CD14-positive monocyte (primary cell): ENCODE results near the gene STN1. TPM values are rescaled to one million over a fixed set of nuclear protein-coding genes. Genes with fewer than 3 reads are reported as not detected.

Source experiments
- DNase-seq, 3 donors: peaks; one replicate each; pipeline ENCODE4 v3.0.0-alpha.2; 2011 to 2022
- H2AFZ ChIP-seq: 2 replicates; pipeline ENCODE4 v1.6.0; 2012; ENCODE audit warnings: mild to moderate bottlenecking, low read depth, low read length, inconsistent platforms; ENCODE audit not compliant: insufficient read depth, poor library complexity, severe bottlenecking
- H3K27ac ChIP-seq, 2 donors: 1 replicate in 1 of 2; 2 replicates in 1 of 2; pipeline ENCODE4 v1.5.1; 2012 to 2013; ENCODE audit warnings: low read length in 2 of 2, control low read depth in 1 of 2, inconsistent platforms in 1 of 2, low read depth in 1 of 2, mild to moderate bottlenecking in 1 of 2
- H3K27me3 ChIP-seq, 2 donors: one replicate each; pipeline versions ENCODE4 v1.6.0 to v1.6.1; 2011 to 2013; ENCODE audit warnings: low read length in 2 of 2; ENCODE audit not compliant: control insufficient read depth in 2 of 2, insufficient read depth in 2 of 2
- H3K36me3 ChIP-seq, 2 donors: replicated peaks in 1 of 2; 1 replicate in 1 of 2; 2 replicates in 1 of 2; pipeline versions ENCODE4 v1.5.1 to v1.6.1; 2012 to 2013; ENCODE audit warnings: low read length in 2 of 2, control low read depth in 1 of 2, inconsistent platforms in 1 of 2, mild to moderate bottlenecking in 1 of 2; ENCODE audit not compliant: insufficient read depth in 2 of 2, control insufficient read depth in 1 of 2
- H3K4me1 ChIP-seq, 2 donors: 1 replicate in 1 of 2; 2 replicates in 1 of 2; pipeline versions ENCODE4 v1.5.1 to v1.6.1; 2012 to 2013; ENCODE audit warnings: low read length in 2 of 2, control low read depth in 1 of 2, inconsistent platforms in 1 of 2, mild to moderate bottlenecking in 1 of 2, moderate library complexity in 1 of 2; ENCODE audit not compliant: insufficient read depth in 2 of 2, control insufficient read depth in 1 of 2
- H3K4me2 ChIP-seq: replicated peaks from 2 replicates; pipeline ENCODE3; 2012; ENCODE audit warnings: low read length, moderate library complexity, mild to moderate bottlenecking; ENCODE audit not compliant: poor library complexity, severe bottlenecking; ENCODE audit errors: extremely low read depth
- H3K4me3 ChIP-seq, 3 experiments: fragments of 200-600 bp in 1 of 3; sonication (generic) in 1 of 3; replicated peaks in 1 of 3; 1 replicate in 2 of 3; 2 replicates in 1 of 3; pipeline ENCODE4 v1.5.1; 2011 to 2013; ENCODE audit warnings: low read length in 3 of 3, mild to moderate bottlenecking in 3 of 3, control low read depth in 2 of 3, low read depth in 2 of 3, inconsistent platforms in 1 of 3, moderate library complexity in 1 of 3
- H3K79me2 ChIP-seq: 2 replicates; pipeline ENCODE4 v1.6.0; 2012; ENCODE audit warnings: mild to moderate bottlenecking, control low read depth, inconsistent platforms, low read length, moderate library complexity; ENCODE audit not compliant: insufficient read depth
- H3K9ac ChIP-seq: 2 replicates; pipeline ENCODE4 v1.6.0; 2017; ENCODE audit warnings: low read length, mild to moderate bottlenecking; ENCODE audit not compliant: insufficient read depth, poor library complexity, severe bottlenecking
- H3K9me3 ChIP-seq, 2 donors: replicated peaks in 1 of 2; 1 replicate in 1 of 2; 2 replicates in 1 of 2; pipeline versions ENCODE4 v1.5.1 to v1.6.1; 2012 to 2013; ENCODE audit warnings: low read length in 2 of 2, control low read depth in 1 of 2; ENCODE audit not compliant: control insufficient read depth in 1 of 2, insufficient read depth in 1 of 2
- H4K20me1 ChIP-seq: 2 replicates; pipeline ENCODE4 v1.6.0; 2012; ENCODE audit warnings: mild to moderate bottlenecking, low read length, control low read depth, moderate library complexity; ENCODE audit not compliant: insufficient read depth
- H3K27ac Mint-ChIP-seq, 7 donors: one replicate each; pipeline ENCODE4 v1.8.0; 2020; ENCODE audit warnings: mild to moderate bottlenecking in 7 of 7, mixed read lengths in 7 of 7, moderate library complexity in 6 of 7, inconsistent platforms in 2 of 7
- H3K27me3 Mint-ChIP-seq, 3 donors: one replicate each; pipeline ENCODE4 v1.8.0; 2021 to 2022; ENCODE audit warnings: low read depth in 3 of 3, mild to moderate bottlenecking in 3 of 3, mixed read lengths in 3 of 3, moderate library complexity in 3 of 3, inconsistent platforms in 1 of 3
- H3K36me3 Mint-ChIP-seq, 2 donors: one replicate each; pipeline ENCODE4 v1.8.0; 2020; ENCODE audit warnings: mixed read lengths in 2 of 2, inconsistent platforms in 1 of 2, mild to moderate bottlenecking in 1 of 2
- H3K4me1 Mint-ChIP-seq: one replicate; pipeline ENCODE4 v1.8.0; 2020; ENCODE audit warnings: mild to moderate bottlenecking, mixed read lengths
- H3K4me3 Mint-ChIP-seq, 2 donors: one replicate each; pipeline ENCODE4 v1.8.0; 2020; ENCODE audit warnings: mild to moderate bottlenecking in 2 of 2, mixed read lengths in 2 of 2, moderate library complexity in 1 of 2
- H3K9me3 Mint-ChIP-seq, 7 donors: one replicate each; pipeline ENCODE4 v1.8.0; 2020 to 2022; ENCODE audit warnings: mixed read lengths in 7 of 7, mild to moderate bottlenecking in 6 of 7, moderate library complexity in 6 of 7, inconsistent platforms in 2 of 7
- WGBS: methylation state at CpG from one replicate; pipeline ENCODE4 v1.1.5; 2013; ENCODE audit warnings: missing lambda C conversion rate; ENCODE audit not compliant: insufficient coverage; 5-methylcytosine and 5-hydroxymethylcytosine counted together
- intact Hi-C, 2 donors: fragments of 100-400 bp; cut with micrococcal nuclease; formaldehyde crosslinking; loops; one replicate each; pipeline versions ENCODE4 v1.15.0 to v1.15.1; 2023
- polyA plus RNA-seq, 3 donors: library from polyadenylated mRNA; depleted of rRNA in 1 of 3; unstranded in 2 of 3; stranded (reverse) in 1 of 3; fragments of 300-500 nt in 2 of 3; fragments of >200 nt in 1 of 3; fragmentation: Illumina TruSeq in 2 of 3; gene quantifications; 1 replicate in 2 of 3; 2 replicates in 1 of 3; pipeline ENCODE4 v1.2.3, GENCODE V29; 2012 to 2021
- TF ChIP-seq, protein P1 (sequence below): fragments of 200-600 bp; IDR thresholded peaks from one replicate; pipeline ENCODE4 v1.8.0; 2022; ENCODE audit warnings: antibody characterized with exemption, mild to moderate bottlenecking

Gene STN1
- polyA plus RNA-seq, 3 donors: 19.3 to 37.4 (median 35.9) TPM

GRCh38 chr10:103966671-103967447 is 48.9 kb upstream of the STN1 start, which contains the start of gene SLK:
TSS of gene SLK (plus strand) at chr10:103967140. CDS start at chr10:103967746, 606 bp downstream.
- Histone ChIP-seq H4K20me1 (peaks cover 34% of the 10 kb centered on the region), H3K79me2 (peaks cover 45% of the 10 kb centered on the region), H3K27me3 (no peaks in the 10 kb centered on the region), H3K4me2 (peak within 1 kb of the TSS; percentile 93), H2AFZ (peak within 1 kb of the TSS; percentile 99), H3K9me3 (no peaks in the 10 kb centered on the region), H3K4me1 (peaks cover 23 to 43% of the 10 kb centered on the region in 2 donors), H3K4me3 (peak within 1 kb of the TSS; percentile 90 to 99 (median 93)), H3K9ac (peak within 1 kb of the TSS; percentile 89), H3K36me3 (no peaks in the 10 kb centered on the region), H3K27ac (peak within 1 kb of the TSS; percentile 42 to 93)
- peaks cover 42% of the 10 kb centered on the region for H3K4me1 Mint-ChIP-seq
- DNase-seq: peak; percentile 77 to 86 (median 80)
- intact Hi-C loops: loop anchor here (5.0 to 10.0 kb wide), 5 partner anchors 45 to 158 kb away; partner anchors contain the start of genes SFR1 (in 2 of the 2) and STN1 (in 1 of the 2)
- peak within 1 kb of the TSS; percentile 87 to 95 (median 93) for H3K27ac Mint-ChIP-seq
- H3K9me3 Mint-ChIP-seq: no peaks in the 10 kb centered on the region
- H3K36me3 Mint-ChIP-seq: no peaks in the 10 kb centered on the region
- H3K27me3 Mint-ChIP-seq: peaks cover 0 to 1% (median 0%) of the 10 kb centered on the region in 3 donors
- TF ChIP-seq, protein P1, sequence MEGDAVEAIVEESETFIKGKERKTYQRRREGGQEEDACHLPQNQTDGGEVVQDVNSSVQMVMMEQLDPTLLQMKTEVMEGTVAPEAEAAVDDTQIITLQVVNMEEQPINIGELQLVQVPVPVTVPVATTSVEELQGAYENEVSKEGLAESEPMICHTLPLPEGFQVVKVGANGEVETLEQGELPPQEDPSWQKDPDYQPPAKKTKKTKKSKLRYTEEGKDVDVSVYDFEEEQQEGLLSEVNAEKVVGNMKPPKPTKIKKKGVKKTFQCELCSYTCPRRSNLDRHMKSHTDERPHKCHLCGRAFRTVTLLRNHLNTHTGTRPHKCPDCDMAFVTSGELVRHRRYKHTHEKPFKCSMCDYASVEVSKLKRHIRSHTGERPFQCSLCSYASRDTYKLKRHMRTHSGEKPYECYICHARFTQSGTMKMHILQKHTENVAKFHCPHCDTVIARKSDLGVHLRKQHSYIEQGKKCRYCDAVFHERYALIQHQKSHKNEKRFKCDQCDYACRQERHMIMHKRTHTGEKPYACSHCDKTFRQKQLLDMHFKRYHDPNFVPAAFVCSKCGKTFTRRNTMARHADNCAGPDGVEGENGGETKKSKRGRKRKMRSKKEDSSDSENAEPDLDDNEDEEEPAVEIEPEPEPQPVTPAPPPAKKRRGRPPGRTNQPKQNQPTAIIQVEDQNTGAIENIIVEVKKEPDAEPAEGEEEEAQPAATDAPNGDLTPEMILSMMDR: no peak
- peak within 1 kb of the TSS; percentile 98 to 100 for H3K4me3 Mint-ChIP-seq
- WGBS: under 1% methylated on average over 88 of the region's 92 CpGs

DNA sequence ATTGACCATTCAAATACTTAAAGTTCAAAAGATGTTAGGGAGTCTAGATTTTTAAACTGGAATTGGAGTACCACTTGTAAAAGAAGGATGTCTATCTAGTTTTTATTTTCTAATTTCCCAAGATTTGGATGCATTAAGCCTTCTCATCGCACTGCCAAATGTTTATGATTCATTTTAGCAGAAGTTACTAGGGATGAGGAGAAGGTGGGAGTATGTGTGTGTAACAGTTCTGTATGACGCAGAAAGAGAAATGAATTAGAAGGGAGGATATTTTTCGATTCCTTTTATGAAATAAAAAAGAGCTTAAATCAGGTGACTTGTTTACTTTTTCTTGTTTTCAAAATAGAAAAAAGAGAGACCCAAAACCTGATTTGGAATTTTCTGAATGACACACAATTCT is 42.1 kb upstream of the STN1 start:
- H3K79me2 ChIP-seq: no peaks in the 10 kb centered on the region
- peaks cover 0 to 4% (median 0%) of the 10 kb centered on the region in 7 donors for H3K9me3 Mint-ChIP-seq
- peaks cover 2% of the 10 kb centered on the region for H3K4me1 Mint-ChIP-seq
- H3K27me3 Mint-ChIP-seq: peaks cover 0 to 6% (median 1%) of the 10 kb centered on the region in 3 donors
- no peaks in the 10 kb centered on the region for H3K4me1 ChIP-seq
- DNase-seq: no peak
- H3K4me3 ChIP-seq: no peak overlapping the region
- no peak overlapping the region for H3K4me2 ChIP-seq
- H4K20me1 ChIP-seq: no peaks in the 10 kb centered on the region
- no peaks in the 10 kb centered on the region for H3K9me3 ChIP-seq
- no peak overlapping the region for H3K9ac ChIP-seq
- no peak overlapping the region for H3K27ac Mint-ChIP-seq
- H3K27me3 ChIP-seq: no peaks in the 10 kb centered on the region
- H3K36me3 ChIP-seq: no peaks in the 10 kb centered on the region
- no peak overlapping the region for H2AFZ ChIP-seq
- H3K36me3 Mint-ChIP-seq: no peaks in the 10 kb centered on the region
- WGBS: 100% methylated on average over 1 of the region's 3 CpGs
- no peak overlapping the region for H3K27ac ChIP-seq
- TF ChIP-seq, protein P1: no peak
- intact Hi-C loops: loop anchor here in 1 of 2 donors (10.0 kb wide), 1 partner anchor 165 kb away; the partner anchor contains the start of gene SFR1
- H3K4me3 Mint-ChIP-seq: no peak overlapping the region
